WTC11 (cell line): ENCODE measurements around the gene SLC5A2. TPM values are rescaled to one million over a fixed set of nuclear protein-coding genes. Genes with fewer than 3 reads are reported as not detected.
A peak's percentile ranks its signal among the peaks of the same experiment; 100 is the strongest.

ENCODE experiments used
- ATAC-seq: fragments of 200-7000 bp; cut with Tn5 transposase; 2 replicates; pipeline ENCODE4 v1.10.0; 2021; ENCODE audit warnings: mild to moderate bottlenecking, moderate library complexity
- CTCF ChIA-PET: fragments of 300-600 bp; sonication (Branson Sonifier 250); formaldehyde crosslinking; loops from one replicate; lab custom pipeline; 2021; ENCODE audit warnings: antibody characterized with exemption; lab: Charles Lee
- POLR2A ChIA-PET: fragments of 350-600 bp; sonication (Branson Sonifier 250); formaldehyde crosslinking; loops from one replicate; lab custom pipeline; 2021; ENCODE audit warnings: antibody characterized with exemption; lab: Charles Lee
- DNase-seq: peaks from one replicate; pipeline ENCODE4 v3.0.0; 2021; ENCODE audit warnings: low spot score
- H3K27ac Mint-ChIP-seq: 2 replicates; pipeline ENCODE4 v1.8.0; 2021; ENCODE audit warnings: mixed read lengths
- H3K27me3 Mint-ChIP-seq: 2 replicates; pipeline ENCODE4 v1.8.0; 2021; ENCODE audit warnings: low read depth, mild to moderate bottlenecking, moderate library complexity, mixed read lengths
- H3K36me3 Mint-ChIP-seq: 2 replicates; pipeline ENCODE4 v1.8.0; 2021; ENCODE audit warnings: mixed read lengths
- H3K4me1 Mint-ChIP-seq: 2 replicates; pipeline ENCODE4 v1.8.0; 2022; ENCODE audit warnings: mixed read lengths
- H3K4me3 Mint-ChIP-seq: 2 replicates; pipeline ENCODE4 v1.8.0; 2021; ENCODE audit warnings: mild to moderate bottlenecking, moderate library complexity, mixed read lengths
- H3K9me3 Mint-ChIP-seq: 2 replicates; pipeline ENCODE4 v1.8.0; 2021; ENCODE audit warnings: mixed read lengths
- ATF1 ChIP-seq: sonication (generic); formaldehyde crosslinking; IDR thresholded peaks from 2 replicates; pipeline ENCODE4 v1.8.1; 2023; ENCODE audit warnings: mild to moderate bottlenecking, moderate library complexity, missing genetic modification reagents
- CREM ChIP-seq: sonication (generic); formaldehyde crosslinking; IDR thresholded peaks from 2 replicates; pipeline ENCODE4 v1.8.1; 2022; ENCODE audit warnings: mild to moderate bottlenecking, missing genetic modification reagents, moderate library complexity
- E2F1 ChIP-seq: sonication (generic); formaldehyde crosslinking; IDR thresholded peaks from 2 replicates; pipeline ENCODE4 v1.8.0; 2022; ENCODE audit warnings: mild to moderate bottlenecking, missing genetic modification reagents
- EMX1 ChIP-seq: fragments of 250-450 bp; sonication (Bioruptor Pico); IDR thresholded peaks from 2 replicates; pipeline ENCODE4 v1.8.0; 2021; ENCODE audit warnings: mild to moderate bottlenecking
- ERG ChIP-seq: fragments of 250-450 bp; sonication (Bioruptor Pico); IDR thresholded peaks from 2 replicates; pipeline ENCODE4 v1.8.0; 2021; ENCODE audit warnings: mild to moderate bottlenecking
- FOXK1 ChIP-seq: sonication (generic); formaldehyde crosslinking; IDR thresholded peaks from 2 replicates; pipeline ENCODE4 v1.8.0; 2022; ENCODE audit warnings: mild to moderate bottlenecking, moderate library complexity, missing genetic modification reagents
- FOXP1 ChIP-seq: sonication (generic); formaldehyde crosslinking; IDR thresholded peaks from 2 replicates; pipeline ENCODE4 v1.8.0; 2022; ENCODE audit warnings: missing genetic modification reagents, mild to moderate bottlenecking, moderate library complexity, borderline replicate concordance
- HMGA2 ChIP-seq: fragments of 250-450 bp; sonication (Bioruptor Pico); IDR thresholded peaks from 2 replicates; pipeline ENCODE4 v1.4.0; 2021; ENCODE audit warnings: mild to moderate bottlenecking, moderate library complexity
- JUN ChIP-seq: sonication (generic); formaldehyde crosslinking; IDR thresholded peaks from 2 replicates; pipeline ENCODE4 v1.8.0; 2023; ENCODE audit warnings: mild to moderate bottlenecking, missing genetic modification reagents
- NFYB ChIP-seq: sonication (generic); formaldehyde crosslinking; conservative IDR thresholded peaks from 2 replicates; pipeline ENCODE4 v1.8.0; 2022; ENCODE audit warnings: low read depth, missing genetic modification reagents
- TEAD1 ChIP-seq: sonication (generic); formaldehyde crosslinking; IDR thresholded peaks from 2 replicates; pipeline ENCODE4 v1.8.0; 2022; ENCODE audit warnings: mild to moderate bottlenecking, missing genetic modification reagents
- ZBTB21 ChIP-seq: sonication (generic); formaldehyde crosslinking; IDR thresholded peaks from 2 replicates; pipeline ENCODE4 v1.8.1; 2023; ENCODE audit warnings: mild to moderate bottlenecking, missing genetic modification reagents, borderline replicate concordance
- ZNF219 ChIP-seq: sonication (generic); formaldehyde crosslinking; IDR thresholded peaks from 2 replicates; pipeline ENCODE4 v1.8.0; 2023; ENCODE audit warnings: missing genetic modification reagents, mild to moderate bottlenecking, borderline replicate concordance
- ZNF396 ChIP-seq: fragments of 250-450 bp; sonication (Bioruptor Pico); IDR thresholded peaks from 2 replicates; pipeline ENCODE4 v1.8.0; 2021; ENCODE audit warnings: mild to moderate bottlenecking, moderate library complexity, borderline replicate concordance
- ZNF425 ChIP-seq: fragments of 250-450 bp; sonication (Bioruptor Pico); conservative IDR thresholded peaks from 2 replicates; pipeline ENCODE4 v1.9.0; 2021; ENCODE audit warnings: mild to moderate bottlenecking
- ZNF671 ChIP-seq: fragments of 250-450 bp; sonication (Bioruptor Pico); IDR thresholded peaks from 2 replicates; pipeline ENCODE4 v1.8.0; 2021; ENCODE audit warnings: mild to moderate bottlenecking
- total RNA-seq: library from RNA; stranded (reverse); gene quantifications from 3 replicates; pipeline ENCODE4 v1.2.3, GENCODE V29; 2021
- TF ChIP-seq, protein P1 (sequence below): sonication (generic); formaldehyde crosslinking; IDR thresholded peaks from 2 replicates; pipeline ENCODE4 v1.8.0; 2022; ENCODE audit warnings: mild to moderate bottlenecking, missing genetic modification reagents
- TF ChIP-seq, protein P2 (sequence below): sonication (generic); formaldehyde crosslinking; IDR thresholded peaks from 2 replicates; pipeline ENCODE4 v1.8.1; 2023; ENCODE audit warnings: mild to moderate bottlenecking, missing genetic modification reagents, borderline replicate concordance
- TF ChIP-seq, protein P3 (sequence below): fragments of 250-450 bp; sonication (Bioruptor Pico); IDR thresholded peaks from 2 replicates; pipeline ENCODE4 v1.9.0; 2021; ENCODE audit warnings: mild to moderate bottlenecking
- TF ChIP-seq, protein P4 (sequence below): sonication (generic); formaldehyde crosslinking; IDR thresholded peaks from 2 replicates; pipeline ENCODE4 v1.8.0; 2023; ENCODE audit warnings: missing genetic modification reagents
- TF ChIP-seq, protein P5 (sequence below): sonication (generic); formaldehyde crosslinking; IDR thresholded peaks from 2 replicates; pipeline ENCODE4 v1.8.0; 2022; ENCODE audit warnings: mild to moderate bottlenecking, missing genetic modification reagents

SLC5A2 gene
- total RNA-seq, 1 experiment from 2014 or later, result 0.83 TPM

DNA sequence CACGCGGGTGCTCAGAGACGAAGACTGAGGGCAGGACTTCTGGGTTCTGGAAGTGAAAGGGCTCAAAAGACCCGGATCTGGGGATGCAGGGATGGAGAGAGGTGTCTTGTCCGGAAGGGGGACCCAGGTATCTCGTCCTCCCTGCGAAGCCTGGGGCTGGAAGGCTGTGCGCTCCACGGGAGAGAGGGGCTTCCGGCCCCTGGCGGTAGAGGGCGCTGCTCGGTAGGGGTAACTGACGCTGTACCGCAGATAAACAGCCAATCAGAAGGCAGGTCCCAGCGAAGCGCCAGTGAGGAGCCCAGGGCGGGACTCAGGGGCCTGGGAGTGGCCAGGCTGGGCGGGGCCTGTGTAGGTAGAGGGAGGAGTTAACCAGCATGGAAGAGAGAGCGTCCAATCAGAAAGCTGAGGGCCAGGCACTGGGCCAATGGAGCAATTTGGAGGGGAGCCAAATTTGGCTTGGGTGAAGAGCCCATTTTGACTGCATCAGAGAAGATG is 10.2 kb upstream of the SLC5A2 start (continued):
- no peak for TF ChIP-seq E2F1 (CRISPR knock-in tag)
- no peak for TF ChIP-seq ZNF396
- TF ChIP-seq ZNF219, result no peak
- TF ChIP-seq, protein P1, sequence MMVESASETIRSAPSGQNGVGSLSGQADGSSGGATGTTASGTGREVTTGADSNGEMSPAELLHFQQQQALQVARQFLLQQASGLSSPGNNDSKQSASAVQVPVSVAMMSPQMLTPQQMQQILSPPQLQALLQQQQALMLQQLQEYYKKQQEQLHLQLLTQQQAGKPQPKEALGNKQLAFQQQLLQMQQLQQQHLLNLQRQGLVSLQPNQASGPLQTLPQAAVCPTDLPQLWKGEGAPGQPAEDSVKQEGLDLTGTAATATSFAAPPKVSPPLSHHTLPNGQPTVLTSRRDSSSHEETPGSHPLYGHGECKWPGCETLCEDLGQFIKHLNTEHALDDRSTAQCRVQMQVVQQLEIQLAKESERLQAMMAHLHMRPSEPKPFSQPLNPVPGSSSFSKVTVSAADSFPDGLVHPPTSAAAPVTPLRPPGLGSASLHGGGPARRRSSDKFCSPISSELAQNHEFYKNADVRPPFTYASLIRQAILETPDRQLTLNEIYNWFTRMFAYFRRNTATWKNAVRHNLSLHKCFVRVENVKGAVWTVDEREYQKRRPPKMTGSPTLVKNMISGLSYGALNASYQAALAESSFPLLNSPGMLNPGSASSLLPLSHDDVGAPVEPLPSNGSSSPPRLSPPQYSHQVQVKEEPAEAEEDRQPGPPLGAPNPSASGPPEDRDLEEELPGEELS (CRISPR knock-in tag), result no peak
- no peak for TF ChIP-seq FOXP1 (CRISPR knock-in tag)
- TF ChIP-seq ZNF425 (CRISPR knock-in tag), result no peak
- TF ChIP-seq EMX1 (CRISPR knock-in tag), result peak; percentile 71; the same call in 1 of the 2 replicates
- no peak for TF ChIP-seq JUN (CRISPR knock-in tag)
- TF ChIP-seq HMGA2 (CRISPR knock-in tag), result no peak
- TF ChIP-seq ERG (CRISPR knock-in tag), result peak; percentile 88
- TF ChIP-seq ATF1 (CRISPR knock-in tag), result no peak
- TF ChIP-seq, protein P2, sequence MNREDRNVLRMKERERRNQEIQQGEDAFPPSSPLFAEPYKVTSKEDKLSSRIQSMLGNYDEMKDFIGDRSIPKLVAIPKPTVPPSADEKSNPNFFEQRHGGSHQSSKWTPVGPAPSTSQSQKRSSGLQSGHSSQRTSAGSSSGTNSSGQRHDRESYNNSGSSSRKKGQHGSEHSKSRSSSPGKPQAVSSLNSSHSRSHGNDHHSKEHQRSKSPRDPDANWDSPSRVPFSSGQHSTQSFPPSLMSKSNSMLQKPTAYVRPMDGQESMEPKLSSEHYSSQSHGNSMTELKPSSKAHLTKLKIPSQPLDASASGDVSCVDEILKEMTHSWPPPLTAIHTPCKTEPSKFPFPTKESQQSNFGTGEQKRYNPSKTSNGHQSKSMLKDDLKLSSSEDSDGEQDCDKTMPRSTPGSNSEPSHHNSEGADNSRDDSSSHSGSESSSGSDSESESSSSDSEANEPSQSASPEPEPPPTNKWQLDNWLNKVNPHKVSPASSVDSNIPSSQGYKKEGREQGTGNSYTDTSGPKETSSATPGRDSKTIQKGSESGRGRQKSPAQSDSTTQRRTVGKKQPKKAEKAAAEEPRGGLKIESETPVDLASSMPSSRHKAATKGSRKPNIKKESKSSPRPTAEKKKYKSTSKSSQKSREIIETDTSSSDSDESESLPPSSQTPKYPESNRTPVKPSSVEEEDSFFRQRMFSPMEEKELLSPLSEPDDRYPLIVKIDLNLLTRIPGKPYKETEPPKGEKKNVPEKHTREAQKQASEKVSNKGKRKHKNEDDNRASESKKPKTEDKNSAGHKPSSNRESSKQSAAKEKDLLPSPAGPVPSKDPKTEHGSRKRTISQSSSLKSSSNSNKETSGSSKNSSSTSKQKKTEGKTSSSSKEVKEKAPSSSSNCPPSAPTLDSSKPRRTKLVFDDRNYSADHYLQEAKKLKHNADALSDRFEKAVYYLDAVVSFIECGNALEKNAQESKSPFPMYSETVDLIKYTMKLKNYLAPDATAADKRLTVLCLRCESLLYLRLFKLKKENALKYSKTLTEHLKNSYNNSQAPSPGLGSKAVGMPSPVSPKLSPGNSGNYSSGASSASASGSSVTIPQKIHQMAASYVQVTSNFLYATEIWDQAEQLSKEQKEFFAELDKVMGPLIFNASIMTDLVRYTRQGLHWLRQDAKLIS, result no peak
- no peak for TF ChIP-seq ZNF671 (CRISPR knock-in tag)

DNA sequence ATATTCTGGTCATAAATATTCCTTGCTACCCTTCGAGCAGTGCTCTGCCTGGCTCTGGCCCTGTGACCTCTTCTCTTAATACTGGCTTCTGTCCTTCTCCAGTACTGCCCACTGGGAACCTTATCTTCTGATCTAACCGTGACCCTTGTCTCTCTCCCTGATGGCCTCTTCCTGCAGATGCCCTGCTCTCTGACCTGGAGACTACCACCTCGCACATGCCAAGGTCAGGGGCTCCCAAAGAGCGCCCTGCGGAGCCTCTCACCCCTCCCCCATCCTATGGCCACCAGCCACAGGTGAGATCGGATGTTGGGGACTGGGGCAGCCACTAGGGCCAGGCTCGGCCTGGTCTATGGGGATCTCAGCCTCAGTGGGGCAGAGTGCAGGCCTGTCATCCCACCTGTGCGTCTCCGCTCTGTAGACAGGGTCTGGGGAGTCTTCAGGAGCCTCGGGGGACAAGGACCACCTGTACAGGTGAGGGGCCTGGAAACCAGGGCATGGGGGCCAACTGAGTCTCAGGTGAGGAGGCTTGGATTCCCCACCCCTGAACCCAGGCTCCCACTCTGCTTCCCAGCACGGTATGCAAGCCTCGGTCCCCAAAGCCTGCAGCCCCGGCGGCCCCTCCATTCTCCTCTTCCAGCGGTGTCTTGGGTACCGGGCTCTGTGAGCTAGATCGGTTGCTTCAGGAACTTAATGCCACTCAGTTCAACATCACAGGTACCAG is 9.5 kb upstream of the SLC5A2 start:
- peaks cover 71% of the 10 kb centered on the region for H3K27me3 Mint-ChIP-seq
- no peaks in the 10 kb centered on the region for H3K36me3 Mint-ChIP-seq
- DNase-seq, result no peak
- H3K9me3 Mint-ChIP-seq, result 0 out of 2 replicates have a peak, but pooled peaks cover 5% of the 10 kb centered on the region
- peaks cover 16% of the 10 kb centered on the region for H3K4me1 Mint-ChIP-seq
- peak overlapping the region; percentile 82 for H3K4me3 Mint-ChIP-seq
- H3K27ac Mint-ChIP-seq, result no peak overlapping the region
- no peak for ATAC-seq
- ChIA-PET CTCF (interaction anchor here (0.6 to 13.1 kb wide), 14 partner anchors 9 to 476 kb away, joined by 3 to 221 read pairs (median 4); partner anchors contain the start of genes ARMC5, SLC5A2, ZNF267 and ZNF843), POLR2A (no interaction called here)
- TF ChIP-seq, protein P3, sequence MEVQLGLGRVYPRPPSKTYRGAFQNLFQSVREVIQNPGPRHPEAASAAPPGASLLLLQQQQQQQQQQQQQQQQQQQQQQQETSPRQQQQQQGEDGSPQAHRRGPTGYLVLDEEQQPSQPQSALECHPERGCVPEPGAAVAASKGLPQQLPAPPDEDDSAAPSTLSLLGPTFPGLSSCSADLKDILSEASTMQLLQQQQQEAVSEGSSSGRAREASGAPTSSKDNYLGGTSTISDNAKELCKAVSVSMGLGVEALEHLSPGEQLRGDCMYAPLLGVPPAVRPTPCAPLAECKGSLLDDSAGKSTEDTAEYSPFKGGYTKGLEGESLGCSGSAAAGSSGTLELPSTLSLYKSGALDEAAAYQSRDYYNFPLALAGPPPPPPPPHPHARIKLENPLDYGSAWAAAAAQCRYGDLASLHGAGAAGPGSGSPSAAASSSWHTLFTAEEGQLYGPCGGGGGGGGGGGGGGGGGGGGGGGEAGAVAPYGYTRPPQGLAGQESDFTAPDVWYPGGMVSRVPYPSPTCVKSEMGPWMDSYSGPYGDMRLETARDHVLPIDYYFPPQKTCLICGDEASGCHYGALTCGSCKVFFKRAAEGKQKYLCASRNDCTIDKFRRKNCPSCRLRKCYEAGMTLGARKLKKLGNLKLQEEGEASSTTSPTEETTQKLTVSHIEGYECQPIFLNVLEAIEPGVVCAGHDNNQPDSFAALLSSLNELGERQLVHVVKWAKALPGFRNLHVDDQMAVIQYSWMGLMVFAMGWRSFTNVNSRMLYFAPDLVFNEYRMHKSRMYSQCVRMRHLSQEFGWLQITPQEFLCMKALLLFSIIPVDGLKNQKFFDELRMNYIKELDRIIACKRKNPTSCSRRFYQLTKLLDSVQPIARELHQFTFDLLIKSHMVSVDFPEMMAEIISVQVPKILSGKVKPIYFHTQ (CRISPR knock-in tag), result no peak
- TF ChIP-seq ZBTB21 (no peak), FOXK1 (CRISPR knock-in tag) (no peak), CREM (CRISPR knock-in tag) (no peak), NFYB (CRISPR knock-in tag) (no peak), TEAD1 (CRISPR knock-in tag) (no peak)
- TF ChIP-seq, protein P4, sequence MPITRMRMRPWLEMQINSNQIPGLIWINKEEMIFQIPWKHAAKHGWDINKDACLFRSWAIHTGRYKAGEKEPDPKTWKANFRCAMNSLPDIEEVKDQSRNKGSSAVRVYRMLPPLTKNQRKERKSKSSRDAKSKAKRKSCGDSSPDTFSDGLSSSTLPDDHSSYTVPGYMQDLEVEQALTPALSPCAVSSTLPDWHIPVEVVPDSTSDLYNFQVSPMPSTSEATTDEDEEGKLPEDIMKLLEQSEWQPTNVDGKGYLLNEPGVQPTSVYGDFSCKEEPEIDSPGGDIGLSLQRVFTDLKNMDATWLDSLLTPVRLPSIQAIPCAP (CRISPR knock-in tag), result no peak
- TF ChIP-seq, protein P5, sequence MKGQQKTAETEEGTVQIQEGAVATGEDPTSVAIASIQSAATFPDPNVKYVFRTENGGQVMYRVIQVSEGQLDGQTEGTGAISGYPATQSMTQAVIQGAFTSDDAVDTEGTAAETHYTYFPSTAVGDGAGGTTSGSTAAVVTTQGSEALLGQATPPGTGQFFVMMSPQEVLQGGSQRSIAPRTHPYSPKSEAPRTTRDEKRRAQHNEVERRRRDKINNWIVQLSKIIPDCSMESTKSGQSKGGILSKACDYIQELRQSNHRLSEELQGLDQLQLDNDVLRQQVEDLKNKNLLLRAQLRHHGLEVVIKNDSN, result no peak
